NCI-H510A (cell line): ENCODE results near the gene TTLL10.
A peak's percentile ranks its signal among the peaks of the same experiment; 100 is the strongest.

Source experiments
- DNase-seq: peaks from one replicate; lab custom pipeline; 2025; lab: John Stamatoyannopoulos, UW

The TTLL10 gene

DNA sequence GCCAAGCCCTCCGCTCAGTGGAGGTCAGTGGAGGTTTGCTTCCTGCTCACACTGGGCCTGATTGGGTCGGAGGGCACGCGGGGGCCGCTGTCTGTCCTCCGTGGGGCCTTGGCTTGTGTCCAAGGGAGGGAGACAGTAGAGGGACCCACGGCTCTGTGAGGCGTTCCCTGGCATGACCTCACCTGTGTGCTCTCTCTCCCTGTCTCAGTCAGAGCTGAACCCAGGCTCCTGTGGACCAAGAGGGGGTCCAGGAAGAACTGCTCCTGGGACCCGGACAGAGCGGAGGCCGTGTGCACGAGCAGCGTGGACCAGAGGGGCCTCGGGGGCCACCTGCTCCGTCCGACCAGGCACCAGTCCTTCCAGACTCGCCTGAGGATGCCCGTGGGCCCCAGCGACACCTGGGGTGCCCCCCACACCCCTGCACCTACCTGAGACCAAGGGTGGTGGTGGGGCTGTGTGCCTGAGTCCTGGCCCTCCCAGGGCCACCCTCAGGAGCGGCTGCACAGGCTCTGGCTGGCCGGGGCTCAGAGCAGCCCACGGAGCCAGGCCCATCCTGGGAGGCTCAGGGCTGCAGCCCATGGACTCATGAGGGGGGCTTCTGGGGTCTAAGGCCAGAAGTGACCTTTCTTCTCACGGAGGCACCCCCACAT is 13.3 kb upstream of the TTLL10 start:
- DNase-seq, result no peak

DNA sequence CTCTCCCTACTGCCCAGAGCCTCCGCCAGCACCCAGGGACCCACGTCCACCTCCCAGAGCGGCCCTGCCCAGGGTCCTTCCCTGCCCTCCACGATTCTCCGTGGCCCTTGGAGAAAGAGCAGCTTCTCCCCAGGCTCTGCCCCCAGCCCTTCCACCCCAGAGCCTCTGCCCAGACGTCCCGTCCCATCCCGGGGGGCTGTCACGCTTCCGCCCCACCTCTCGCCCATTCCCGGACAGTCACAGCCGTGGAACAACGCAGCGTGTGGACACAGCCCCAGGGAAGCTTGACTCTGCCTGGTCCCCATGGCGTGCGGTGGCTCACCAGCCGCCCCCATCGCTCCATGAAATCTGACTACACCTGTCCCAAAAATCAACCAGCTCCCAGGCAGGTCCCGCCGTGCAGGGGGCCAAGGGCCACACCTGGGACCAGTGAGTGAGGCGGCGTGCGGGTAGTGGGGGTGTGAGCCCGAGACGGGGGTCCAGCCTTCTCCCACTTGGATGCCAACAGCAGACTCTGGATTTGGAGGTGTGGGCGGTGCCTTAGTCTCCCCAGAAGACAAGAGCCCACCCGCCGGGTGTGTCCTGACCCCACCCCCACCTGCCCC is 12.5 kb upstream of the TTLL10 start:
- no peak for DNase-seq

- DNase-seq, result no peak
Observed at GRCh38 chr1:1161683-1162079, 12.0 kb upstream of the TTLL10 start.

DNA sequence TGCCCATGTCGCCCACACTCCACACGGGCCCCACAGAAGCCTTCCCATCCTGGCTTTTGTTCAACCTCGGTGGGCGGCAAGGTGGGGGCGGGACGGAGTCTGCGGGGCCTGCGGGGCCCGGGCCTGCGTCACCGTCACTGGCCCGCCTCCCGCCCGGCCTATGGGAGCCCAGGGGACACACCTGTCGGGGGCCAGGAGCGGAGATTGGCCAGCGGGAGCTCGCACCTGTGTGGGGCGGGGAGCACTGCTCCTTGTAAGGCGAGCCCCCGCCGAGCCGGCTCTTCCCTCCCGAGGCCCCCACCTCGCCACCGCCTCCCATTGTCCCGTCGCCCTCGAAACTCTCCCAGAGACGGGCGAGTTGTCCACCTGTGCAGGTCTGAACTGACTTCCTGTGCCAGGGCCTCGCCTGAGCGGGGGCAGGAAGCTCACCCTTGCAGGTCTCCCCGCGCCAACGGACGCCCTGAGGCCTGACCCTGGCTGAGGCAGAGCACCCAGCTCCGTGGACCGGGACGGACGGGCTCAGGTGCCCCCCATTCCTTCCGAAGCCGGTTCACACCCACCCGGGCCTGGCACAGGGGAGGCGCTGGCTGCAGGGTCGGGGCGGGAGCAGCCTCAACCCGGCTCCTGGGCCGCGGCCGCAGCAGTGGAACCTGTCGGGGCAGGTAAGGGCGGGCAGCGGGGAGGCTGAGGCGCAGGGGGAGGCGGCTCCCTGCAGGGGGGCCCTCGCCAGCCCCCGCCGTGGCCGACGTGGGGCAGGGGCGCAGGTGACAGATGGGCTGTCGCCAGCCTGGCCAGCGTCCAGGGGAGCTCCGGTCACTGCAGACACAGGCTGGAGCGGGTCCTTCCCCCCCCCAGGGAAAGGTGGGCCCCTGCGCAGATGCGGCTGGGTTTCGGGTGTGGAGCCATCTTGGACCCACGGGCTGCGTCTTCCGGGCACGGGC is 10.8 kb upstream of the TTLL10 start:
- DNase-seq, result peak; percentile 100

- peak; percentile 80 for DNase-seq
Observed at GRCh38 chr1:1163538-1164070, 10.1 kb upstream of the TTLL10 start.

GRCh38 chr1:1164361-1164700 is 9.3 kb upstream of the TTLL10 start:
- DNase-seq, result no peak

DNA sequence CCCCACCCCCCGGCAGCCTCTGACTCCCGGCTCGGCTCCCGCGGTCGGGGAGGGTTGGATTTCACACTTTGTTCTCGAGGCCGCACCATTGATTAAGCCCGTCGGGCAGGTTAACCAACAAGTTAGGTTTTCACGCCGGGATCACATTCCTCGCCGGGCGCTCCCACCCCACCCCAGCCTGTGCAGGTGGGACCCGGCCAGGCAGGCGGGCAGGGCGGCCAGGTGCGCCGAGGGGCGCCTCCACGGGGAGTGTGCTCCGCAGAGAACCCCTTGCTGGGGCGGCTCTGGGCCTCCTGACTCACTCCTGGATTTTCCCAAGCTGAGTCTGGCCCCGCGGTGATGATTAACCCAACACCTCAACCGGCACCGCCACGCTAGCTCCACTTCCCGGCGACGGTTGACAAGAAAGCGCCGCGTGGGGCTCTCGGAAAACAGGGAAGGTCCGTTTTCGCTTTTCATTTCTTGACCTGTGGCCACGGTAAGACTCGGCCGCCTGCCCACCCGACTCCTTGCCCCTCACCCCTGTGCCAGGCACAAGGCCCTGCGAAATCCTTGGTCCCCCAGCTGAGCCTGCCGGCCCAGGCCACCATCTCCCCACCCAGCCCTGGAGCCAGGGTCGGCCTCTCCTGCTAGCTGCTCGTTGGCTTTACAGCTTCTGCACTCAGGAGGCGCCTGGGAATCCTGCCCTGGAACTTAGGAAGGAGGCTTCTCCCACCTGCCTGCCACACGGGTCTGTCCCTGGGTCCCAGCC is 8.8 kb upstream of the TTLL10 start:
- peak; percentile 58 for DNase-seq

GRCh38 chr1:1165485-1165884 is 8.2 kb upstream of the TTLL10 start:
- peak; percentile 36 for DNase-seq

- DNase-seq, result no peak
Observed at GRCh38 chr1:1165900-1166421, 7.7 kb upstream of the TTLL10 start.

GRCh38 chr1:1166642-1167397 is 6.9 kb upstream of the TTLL10 start:
- no peak for DNase-seq

GRCh38 chr1:1167398-1167821 is 6.3 kb upstream of the TTLL10 start:
- no peak for DNase-seq

DNA sequence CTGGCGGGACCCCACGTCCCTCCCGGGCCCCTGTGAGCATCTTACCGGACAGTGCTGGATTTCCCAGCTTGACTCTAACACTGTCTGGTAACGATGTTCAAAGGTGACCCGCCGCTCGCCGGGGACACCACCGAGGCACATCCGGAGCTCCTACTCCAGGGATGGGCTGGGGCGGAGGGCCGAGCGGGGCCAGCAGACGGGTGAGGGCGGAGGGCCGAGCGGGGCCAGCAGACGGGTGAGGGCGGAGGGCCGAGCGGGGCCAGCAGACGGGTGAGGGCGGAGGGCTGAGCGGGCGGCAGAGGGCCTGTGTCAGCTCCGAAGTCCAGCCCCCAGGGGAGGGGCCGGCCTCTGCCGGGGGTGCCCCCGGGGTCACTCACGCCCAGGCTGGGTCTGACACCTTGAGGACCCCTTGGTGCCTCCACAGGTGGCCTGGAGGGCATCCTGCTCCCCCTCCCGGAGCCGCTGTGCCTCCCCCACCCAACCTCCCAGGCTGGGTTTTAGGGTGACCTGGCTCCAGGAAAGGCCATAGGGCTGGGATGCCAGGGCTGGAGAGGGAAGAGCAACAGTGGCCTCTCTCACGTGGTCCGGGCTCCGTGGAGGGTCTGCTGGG is 5.7 kb upstream of the TTLL10 start:
- DNase-seq, result no peak

DNA sequence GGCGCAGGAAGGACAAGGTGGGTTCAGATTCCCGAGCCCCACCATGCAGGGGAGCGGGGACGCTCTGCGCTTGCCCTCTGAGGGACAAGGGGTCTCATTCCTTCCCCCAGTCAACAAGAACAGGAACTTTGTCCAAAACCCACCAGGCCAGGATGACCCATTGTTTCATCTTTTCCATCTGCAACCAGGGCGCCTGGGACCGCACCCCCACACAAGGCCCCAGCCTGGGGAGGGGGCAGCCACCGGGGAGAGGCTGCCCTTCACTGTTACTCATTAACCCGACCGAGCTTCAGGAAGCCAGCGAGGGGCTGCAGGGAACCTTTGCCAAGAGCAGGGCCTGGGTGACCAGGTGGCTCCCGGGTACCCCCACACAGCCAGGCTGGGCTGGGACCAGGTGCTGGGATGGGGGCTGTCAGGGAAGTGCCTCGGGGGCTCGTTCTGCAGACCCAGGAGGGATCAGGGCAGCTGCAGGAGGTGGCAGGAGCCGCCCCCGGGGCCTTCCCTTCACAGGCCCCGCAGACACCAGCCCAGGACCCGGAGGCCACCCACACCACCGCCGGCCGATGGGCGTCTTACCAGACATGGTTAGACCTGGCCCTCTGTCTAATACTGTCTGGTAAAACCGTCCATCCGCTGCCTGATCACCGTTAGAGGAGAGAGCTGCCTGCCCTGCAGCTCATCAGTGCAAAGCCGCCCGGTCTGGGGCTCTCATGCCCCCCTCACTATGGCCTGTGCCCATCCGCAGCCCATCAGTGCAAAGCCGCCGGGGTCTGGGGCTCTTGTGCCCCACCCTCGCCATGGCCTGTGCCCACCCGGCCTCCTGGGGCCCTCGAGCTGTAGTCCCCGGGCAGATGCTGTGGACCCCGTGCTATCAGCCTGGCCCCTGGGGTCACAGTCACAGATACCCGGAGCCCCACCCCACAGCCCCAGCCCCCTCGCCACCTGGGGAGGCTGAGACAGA is 4.9 kb upstream of the TTLL10 start:
- DNase-seq, result no peak

GRCh38 chr1:1169429-1170214 is 4.1 kb upstream of the TTLL10 start:
- no peak for DNase-seq

DNA sequence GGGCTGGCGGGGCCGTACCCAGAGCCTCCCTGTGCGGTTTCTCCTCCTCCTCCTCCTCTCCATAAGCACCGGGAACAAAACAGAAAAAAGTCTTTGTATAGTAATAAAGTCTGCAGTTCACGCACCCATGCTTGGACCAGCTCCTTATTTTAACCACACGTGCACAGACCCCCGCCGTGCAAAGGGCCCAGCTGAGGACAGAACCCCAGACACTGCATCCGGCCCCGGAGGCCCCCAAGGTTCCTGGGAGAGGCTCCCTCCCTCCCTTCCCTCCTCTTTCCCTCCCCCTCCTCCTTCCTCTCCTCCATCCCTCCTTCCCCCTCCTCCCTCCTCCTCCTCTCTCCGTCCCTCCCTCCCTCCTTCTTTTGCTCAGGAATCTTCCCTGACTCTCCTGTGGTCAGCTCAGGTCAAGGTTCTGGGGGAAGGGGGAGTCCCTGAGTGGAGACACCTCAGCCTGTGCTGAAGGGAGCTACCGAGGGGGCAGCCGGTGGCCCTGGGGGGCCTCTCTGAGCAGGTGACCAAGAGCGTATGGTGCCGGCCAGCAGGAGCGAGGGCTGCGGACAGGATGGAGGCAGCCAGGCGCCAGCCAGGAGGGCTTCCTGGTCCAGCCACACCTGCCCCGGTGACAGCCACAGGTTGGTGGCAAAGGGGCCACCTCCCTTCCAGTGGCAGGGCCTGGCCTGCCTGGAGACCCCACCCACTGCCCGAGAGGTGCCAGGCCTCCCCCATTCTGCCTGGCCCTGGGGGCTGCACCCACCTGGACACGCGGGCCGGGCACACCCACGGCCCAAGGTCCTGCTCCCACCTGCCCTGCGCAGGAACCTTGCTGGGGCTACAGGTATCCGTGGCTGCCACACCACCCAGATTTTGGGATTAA is 3.2 kb upstream of the TTLL10 start:
- no peak for DNase-seq

DNA sequence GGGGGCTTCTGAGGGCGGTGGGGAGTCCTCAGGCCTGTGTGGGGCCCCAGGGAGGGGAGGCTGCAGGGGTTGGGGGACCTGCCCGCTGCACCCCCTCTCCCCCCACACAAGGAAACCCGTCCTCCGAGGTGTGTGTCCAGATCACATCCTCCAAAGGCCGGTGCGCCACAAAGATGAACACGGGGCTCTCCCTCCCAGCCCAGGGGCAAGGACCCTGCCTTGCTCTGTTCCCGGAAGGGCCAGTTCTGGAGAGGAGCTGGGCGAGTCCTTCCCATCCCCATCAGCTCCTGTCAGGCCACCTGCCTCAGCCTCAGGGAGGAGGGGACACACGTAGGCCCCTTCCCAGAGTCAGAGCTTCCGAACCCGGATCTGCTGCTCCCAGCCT is 2.5 kb upstream of the TTLL10 start:
- no peak for DNase-seq

DNA sequence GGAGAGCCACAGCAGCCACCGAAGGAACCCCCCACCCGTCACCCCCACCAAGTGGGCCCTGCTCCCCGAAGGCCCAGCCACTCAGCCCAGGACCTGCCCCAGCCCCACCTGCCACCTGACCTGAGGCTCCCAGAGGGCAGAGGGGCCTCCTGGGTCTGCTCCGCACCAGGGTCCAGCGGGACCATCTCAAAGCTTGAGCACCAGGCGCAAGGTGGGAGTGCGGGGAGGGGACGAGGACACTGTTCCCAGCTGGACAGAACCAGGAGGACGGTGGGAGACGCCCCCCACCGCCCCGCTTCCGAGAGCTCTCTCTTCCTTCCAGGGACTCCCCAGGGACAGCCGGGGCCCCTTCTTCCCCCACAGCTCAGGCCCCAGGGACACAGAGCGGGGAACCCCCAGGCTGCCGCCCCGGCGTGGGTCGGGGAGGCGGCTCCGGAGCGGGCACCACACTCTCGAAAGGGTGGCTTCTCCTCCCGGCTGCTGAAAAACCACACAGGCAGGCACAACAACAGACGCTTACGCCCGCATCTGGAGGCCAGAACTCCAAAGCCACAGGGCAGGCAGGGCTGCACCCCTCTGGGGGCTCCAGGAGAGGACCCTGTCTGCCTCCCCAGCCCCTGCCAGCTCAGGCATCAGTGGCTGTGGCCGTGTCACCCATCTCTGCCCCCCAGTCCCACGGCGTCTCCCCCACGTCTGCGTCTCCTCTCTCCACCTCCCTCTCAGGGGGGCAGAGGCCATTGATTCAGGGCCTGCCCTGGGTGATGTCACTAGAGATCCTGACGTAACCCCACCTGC is 1.9 kb upstream of the TTLL10 start:
- DNase-seq, result no peak
